Measurements from ENCODE around the gene MORF4L2.
A peak's percentile ranks its signal among the peaks of the same experiment; 100 is the strongest.

MORF4L2 gene, protein sequence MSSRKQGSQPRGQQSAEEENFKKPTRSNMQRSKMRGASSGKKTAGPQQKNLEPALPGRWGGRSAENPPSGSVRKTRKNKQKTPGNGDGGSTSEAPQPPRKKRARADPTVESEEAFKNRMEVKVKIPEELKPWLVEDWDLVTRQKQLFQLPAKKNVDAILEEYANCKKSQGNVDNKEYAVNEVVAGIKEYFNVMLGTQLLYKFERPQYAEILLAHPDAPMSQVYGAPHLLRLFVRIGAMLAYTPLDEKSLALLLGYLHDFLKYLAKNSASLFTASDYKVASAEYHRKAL

DNA sequence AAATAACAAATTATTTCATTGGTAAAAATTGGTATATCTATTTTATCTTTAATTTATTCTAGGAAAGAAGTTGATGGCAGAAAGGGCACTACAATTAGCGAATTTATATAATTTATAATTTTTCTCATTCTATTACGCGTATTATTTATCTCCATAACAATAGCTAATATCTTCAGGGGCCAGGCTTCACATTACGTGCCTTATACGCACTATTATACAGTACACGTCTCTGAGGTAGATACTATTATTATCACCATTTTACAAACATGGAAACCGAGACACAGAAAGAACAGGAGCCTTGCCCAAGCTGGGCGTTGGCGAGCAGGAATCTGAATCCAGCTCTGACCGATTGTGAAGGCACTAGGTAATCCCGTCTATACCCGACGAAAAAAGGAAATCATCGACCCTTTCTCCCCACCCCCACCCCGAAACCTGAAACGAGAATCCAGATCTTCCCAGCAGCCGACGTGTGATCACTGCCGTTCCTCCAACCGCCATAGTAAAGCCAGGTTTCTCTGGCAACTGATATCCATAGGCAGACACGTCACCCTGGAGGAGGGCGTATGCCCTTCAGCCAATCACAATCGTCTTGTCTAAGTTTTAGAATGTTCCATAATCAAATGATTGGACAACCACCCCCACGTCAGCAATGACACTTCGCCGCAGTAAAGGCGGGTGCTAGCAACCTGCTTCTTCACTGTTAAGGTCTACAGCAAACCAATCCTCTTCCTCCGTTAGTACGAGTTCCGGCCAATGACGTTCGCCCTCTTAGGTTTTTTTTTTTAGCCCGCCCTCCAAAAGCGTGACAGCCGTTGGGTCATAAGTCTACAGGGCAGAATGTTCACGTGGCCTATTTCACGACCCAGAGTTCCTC is at the start of gene MORF4L2:
TSS of gene MORF4L2 (minus strand) at position 501 of the 874 bp plus-strand sequence. CDS start 9,672 bp downstream, outside the sequence.
- peak; percentile 58 to 65 for DNase-seq (ENCODE audit: low read depth in 2 of 2)

DNA sequence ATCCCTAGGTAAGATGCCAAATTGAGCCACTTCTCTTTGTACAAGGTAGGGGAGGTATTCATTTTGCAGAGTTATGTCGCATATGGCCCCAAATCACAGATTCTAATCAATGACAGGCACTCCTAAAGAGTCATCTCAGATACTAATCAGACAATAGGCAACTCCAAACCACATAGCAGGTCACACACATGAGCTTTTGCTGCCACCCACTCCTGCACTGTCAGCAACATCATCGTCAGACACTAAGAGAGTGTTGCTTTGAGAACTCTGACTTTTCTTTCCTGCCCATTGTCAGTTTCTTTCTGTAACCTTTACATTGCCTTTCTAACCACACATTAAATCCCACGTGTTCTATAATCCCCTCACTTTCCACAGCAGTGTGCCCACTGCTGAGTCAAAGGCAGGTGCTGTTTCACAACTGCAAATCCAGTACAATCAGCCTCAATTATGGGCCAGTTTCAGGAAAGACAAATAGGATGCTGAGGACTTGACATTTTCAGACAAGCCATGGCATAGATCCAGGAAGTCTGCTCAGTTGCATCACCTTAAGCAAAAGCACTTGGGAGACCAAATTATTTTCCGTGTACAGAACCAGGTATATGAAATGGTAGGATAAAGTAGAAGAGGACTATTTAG is 47.7 kb upstream of the MORF4L2 start:
- no peak for DNase-seq (ENCODE audit: low read depth in 2 of 2)

DNA sequence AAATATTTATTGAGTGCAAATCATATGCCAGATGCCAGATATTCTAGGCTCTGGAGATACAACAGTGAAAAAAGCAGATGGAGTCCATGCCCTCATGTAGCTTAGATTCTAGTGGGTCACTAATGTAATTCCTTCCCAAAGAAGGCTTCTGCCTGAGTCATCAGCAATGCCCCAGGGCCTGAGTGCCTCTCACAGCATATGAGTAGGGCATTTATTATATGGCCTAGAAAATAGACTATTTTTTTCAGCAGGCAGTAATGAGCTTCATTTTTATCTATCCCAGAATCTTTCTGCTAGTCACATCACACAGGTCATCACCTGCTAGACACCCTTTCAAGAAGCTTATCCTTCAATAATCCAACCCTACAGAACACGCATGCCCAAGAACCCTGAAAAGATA is 46.5 kb upstream of the MORF4L2 start:
- DNase-seq (ENCODE audit: low read depth in 2 of 2), result no peak

DNA sequence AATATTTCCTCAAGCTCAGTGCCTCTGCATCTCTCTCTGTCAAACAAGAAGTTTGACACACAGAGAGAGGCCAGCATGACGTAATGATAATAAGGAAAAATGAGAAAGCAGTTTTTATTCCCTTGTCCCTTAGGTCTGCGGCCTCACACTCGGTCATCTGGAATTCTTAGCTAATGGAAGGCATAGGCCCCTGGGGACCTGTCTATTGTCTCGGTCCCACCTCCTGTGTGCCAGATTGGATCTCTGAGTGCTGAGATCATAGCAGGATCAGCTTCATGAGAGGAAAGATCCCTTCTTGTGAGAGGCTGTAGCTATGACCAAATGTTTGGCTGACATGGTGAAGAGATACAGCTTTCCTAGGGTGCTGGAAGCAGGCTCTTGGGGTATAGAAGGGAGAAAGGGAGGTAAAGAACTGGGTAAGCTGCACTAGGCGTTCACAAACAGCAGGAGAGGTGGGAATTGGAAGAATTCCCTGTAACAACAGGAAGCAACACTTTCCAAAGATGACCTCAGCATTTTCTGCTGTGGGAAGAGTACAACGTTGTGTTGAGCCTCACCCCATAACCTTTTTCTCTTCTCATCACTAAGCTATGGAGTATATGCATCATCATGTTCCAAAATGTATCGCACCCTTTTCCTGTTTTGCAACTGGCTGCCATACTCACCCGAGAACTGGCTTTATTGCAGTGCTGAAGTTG is 44.4 kb upstream of the MORF4L2 start:
- DNase-seq (ENCODE audit: low read depth in 2 of 2), result no peak

DNA sequence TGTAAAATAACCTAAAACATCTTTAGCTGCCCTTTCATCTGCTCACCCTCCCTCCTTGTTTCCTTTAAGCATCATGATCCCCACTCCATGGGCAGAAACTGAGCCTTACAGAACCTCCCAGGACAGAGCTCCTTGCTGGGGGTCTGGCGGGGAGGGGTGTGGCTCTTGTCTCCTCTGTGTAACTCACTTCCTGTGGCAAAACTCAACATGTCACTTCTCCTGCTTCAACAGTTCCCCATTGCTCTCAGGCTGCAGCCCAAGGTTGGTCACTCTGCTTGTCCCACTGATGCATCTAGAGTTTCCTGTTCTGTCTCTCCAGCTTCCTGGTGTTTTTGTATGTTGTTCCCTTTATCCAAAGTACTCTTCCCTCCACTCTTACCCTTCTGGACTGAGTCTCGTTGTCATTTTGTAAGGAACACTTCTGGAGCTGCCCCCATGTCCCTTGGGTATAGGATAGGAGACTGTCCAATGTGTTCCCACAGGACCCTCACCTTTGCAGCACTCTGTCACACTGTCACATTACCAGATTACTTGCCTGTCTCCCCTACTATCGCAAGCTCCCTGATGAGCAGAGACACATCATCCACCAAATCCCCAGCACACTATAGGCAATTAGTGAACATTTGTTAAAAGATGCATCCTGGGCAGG is 43.8 kb upstream of the MORF4L2 start:
- no peak for DNase-seq (ENCODE audit: low read depth in 2 of 2)

DNA sequence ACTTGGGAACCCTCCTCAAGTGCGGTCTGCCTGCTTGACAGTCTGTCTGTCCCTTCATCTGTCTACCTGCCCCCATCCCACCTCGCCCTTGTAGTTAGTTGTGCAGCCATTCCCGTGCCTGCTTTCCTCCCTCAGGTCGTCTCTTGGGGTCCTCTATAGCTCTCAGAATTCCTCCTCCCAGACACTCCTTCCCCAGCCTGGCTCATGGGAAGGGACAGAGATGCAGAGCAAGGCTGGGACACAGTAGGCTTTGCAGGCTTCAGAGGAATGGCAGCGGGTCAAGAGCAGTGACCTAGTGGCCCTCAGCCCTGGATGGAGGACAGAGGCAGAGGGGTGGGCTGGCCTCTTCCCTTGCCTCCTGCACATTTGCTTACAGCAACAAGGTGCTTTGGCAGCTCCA is 42.5 kb upstream of the MORF4L2 start:
- no peak for DNase-seq (ENCODE audit: low read depth in 2 of 2)

DNA sequence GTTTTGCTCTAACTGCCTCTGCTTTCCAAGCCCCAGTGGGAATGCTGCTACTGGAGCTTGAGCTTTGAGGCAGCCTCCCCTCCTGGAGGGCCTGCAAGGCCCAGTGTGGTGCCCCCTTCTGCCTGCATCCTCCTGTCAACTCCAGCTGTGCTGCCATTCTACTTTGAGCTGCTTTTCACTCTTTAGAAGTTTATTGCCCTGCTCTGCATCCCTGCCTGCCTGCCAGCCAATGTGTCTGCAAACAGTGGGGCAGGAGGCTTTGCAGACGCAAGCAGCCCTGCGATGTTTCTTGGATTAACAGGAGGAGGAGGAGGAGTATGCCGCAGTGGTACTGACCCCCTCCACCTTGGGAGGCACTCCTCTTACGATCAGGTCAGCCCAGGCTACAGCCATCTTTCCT is 40.6 kb upstream of the MORF4L2 start:
- no peak for DNase-seq (ENCODE audit: low read depth in 2 of 2)

DNA sequence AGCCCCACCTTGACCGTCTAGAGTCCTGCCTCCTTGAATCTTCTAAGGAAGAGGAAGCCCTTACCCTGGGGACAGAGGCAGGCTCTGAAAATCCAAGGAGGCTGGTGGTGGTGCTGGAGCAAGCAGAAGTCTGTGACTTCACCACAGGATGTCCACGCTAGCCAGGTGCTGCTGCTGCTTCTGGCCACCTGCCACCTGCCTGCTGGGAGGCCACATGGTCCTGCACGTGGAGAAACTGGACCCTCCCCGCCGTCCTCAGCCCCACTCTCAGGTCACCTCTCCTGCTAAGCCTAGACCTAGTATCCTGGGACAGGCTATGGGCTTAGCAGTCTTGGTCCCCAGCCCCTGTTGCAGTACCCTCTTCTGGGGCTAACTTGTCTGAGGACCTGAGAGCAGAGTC is 40.0 kb upstream of the MORF4L2 start:
- DNase-seq (ENCODE audit: low read depth in 2 of 2), result no peak

DNA sequence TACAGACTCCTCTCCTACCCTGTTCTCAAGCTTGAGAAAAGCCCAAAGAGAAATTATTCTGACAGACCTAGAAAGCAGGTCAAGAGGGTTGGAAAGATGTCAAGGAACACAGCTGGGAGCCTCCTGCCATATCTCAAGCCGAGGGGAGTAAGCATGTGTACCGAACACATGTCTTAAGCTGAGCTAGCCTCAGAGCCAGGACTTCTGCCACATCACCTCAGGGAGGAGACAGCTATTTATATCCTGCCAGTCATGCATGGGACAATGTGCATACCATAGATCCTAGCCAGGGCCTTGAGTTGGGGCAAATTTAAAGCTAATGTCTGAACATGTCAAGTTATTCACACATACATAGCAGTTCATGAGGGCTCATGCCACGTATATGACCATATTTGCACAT is 36.0 kb upstream of the MORF4L2 start:
- no peak for DNase-seq (ENCODE audit: low read depth in 2 of 2)

DNA sequence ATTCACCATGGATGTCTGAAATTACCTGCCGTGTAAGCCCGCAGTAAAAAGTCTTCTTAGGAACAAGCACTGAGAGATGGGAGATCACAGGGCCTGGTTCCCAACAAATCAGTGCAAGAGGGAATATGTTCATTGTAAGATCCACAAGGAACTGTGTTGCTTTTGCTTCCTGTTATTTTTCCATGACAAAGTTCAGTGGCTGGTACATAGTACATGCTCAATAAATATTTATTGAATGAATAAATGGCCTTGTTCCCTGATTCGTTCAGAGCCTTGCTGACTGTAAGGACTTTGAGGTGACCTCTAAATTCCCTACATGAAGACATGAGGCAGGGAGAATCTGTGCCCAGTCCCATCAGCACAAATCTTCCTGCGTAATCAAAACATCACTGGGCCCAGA is 31.6 kb upstream of the MORF4L2 start:
- DNase-seq (ENCODE audit: low read depth in 2 of 2), result no peak

DNA sequence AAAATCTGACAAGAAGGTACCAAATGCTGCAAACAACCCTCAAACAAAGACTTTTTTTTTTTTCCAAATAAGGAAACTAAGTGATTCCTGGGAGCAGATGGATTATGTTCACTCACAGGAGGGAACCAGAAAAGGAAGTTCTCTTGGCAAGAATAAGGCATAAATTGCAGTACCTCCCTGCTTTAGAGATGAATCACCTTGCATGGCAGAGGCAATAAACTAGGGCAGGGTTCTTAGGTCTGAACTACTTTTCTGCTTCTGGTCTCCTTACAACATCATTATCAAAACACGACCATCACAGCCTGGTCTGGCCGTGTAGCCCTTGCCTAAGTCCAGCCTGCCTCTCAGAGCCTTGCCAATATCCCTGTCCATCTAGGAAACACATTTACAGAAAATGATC is 30.5 kb upstream of the MORF4L2 start:
- DNase-seq (ENCODE audit: low read depth in 2 of 2), result no peak

DNA sequence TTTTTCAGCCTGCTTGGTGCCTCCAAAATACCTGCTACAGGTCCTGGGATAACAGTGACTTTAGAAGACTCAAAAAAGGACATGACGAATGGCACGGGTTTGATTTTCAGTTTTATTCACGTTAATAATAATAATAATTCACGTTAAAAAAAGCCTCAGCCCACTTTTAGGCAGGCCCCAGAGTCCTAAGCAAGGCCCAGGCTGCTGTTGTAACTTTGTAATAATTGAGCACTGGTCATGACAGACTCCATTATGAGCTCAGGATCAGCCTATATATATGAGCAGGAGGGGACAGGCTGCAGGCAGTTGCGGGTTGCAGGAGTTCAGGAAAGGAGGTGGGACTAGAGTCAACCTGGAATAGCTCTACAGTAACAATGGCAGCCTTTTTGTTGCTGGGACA is 24.1 kb upstream of the MORF4L2 start, which contains the start of gene TMEM31:
TSS of gene TMEM31 (plus strand) at position 301 of the 400 bp plus-strand sequence. CDS start 1,350 bp downstream, outside the sequence.
- no peak for DNase-seq (ENCODE audit: low read depth in 2 of 2)

DNA sequence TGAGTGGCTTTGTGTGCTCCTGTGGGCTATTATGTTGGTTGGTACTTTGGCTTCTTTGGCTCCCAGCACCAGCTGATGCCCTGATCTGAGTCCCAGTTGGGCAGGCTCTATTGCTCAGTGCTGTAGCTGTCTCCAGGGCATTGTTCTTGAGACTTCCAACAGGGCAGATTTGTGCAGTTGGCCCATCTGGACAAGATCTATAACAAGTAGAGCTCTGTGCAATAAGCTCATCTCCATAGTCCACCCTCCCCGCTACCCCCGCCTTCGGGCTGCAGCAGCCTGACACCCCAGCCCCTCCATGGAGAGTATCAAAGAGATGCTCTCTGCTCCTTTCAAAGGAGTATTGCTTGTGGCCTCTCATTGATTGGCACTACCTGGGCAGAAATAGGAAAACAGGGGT is 18.4 kb upstream of the MORF4L2 start:
- DNase-seq (ENCODE audit: low read depth in 2 of 2), result no peak

DNA sequence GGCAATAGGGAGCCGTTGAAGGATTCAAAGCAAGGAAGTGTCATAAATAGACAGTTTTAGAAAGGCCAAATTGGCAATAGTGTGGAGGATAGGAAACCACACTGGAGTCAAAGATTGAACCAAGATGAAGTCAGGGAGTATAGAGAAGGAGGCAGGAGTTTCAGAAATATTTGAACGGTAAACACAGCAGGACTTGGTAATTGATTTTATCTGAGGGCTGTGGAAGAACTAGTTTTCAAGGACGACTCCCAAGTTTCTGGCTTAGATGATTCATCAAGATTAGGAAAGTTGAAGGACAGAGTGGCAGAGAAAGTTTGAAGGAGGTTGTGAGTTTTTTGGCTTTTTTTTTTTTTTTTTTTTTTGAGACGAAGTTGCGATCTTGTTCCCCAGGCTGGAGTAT is 12.7 kb upstream of the MORF4L2 start:
- no peak for DNase-seq (ENCODE audit: low read depth in 2 of 2)

DNA sequence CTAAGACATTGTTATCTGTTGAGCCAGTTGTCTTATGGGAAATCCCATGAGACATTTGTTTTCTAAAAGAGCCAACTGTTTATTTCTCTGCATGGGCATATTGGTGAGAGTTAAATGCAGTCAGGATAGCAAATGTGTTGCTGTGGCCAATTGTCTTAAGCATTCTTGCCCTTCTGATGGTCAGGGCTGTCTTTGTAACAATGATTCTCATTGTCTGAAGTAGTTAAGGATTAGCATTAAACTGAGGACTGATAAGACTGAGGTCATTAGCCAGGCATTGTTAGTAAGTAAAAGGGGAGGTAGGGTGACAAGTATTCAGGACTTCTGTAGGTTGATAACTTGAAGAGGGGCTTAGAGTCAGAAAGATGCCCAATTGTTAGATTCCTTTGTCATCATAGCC is 11.2 kb upstream of the MORF4L2 start:
- DNase-seq (ENCODE audit: low read depth in 2 of 2), result no peak

DNA sequence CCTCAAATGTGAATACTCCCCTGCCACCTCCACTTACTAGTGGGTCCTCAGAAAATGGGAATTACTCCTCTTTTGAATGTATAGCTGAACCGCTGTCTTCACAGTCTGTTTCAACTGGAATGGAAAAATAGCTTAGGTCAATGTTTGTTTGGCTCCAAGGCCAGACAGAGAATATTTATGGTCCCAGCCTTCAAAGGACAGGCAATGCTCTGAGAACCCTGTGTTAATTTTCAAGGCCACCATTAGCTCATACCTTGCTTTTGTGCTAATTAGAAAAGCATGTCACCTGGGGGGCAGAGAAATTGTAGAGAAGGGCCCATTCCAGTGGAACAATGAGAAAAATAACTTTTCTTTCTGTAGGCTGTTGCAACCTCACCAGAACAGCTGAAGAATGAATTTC is 4.6 kb upstream of the MORF4L2 start:
- no peak for DNase-seq (ENCODE audit: low read depth in 2 of 2)

DNA sequence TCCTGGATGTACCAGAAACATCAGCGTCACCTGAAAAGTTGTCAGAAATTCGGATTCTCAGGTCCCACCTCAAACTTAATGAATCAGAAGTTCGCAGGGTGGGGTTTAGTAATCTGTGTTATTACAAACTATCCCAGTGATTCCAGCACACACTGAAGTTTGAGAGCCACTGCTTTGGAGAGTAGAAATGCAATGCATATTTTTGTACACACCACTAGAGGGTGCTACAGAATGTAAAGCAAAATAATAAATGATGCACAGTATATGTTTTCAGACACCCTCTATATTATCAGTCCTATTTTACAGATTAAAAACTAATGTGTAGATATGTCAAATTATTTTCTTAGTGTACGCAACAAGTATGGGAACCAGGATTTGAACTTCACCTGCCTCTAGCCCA is 2.4 kb upstream of the MORF4L2 start:
- DNase-seq (ENCODE audit: low read depth in 2 of 2), result no peak

DNA sequence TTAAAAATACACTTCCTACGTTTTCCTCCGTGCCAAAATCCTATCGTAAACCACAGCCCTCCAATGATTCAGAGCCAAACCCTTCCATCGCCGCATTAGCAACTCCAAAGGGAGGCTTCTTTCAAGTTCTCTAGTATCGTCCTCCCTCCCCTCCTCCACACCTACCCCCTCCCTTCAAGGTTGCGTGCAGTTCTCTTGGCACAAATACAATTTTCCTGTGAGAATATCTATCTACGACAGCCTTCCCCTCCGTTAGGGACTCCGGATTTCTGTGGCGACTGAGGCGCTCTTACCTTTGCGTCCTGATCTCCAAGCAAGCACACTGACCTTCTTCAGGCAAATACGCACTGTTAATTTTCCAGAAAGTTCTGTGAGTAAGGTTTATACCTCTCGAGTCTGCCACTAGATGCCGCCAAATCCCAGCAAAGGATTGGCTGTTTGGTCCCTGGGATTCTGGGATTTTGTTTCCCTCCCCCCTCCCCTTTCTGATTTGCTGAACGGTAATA is 1.2 kb upstream of the MORF4L2 start:
- DNase-seq (ENCODE audit: low read depth in 2 of 2), result peak; percentile 13 to 19

DNA sequence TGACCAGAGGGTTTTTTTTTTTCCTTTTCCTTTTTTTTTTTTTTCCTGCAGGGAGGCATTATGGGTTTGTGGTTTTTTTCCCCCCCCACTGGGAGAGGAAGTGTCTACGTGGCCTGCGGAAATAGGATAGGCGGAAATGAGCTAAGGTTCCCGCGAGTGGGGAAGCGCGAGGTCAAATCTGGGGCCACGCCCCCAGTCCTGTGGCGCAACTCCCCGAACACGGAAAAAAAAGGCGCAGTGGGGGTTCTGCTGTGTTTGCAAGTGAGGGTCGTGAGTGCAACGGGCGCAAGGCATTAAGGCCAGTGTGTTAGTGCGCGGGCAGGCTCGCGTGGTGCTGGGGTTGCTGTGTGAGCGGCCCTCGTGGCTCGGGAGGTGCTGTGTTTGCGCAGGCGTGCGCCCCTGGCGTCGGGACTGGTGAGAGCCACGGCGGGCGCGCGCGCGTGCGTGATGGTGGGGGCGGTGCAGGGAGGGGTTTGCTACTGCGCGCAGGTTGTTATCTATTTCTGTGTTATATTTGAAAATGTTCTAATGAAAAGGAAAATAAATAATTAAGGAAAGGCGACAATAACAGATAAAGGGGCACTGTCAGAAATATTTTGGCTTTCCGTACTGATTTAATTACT is 685 bp upstream of the MORF4L2 start:
- peak; percentile 77 to 78 for DNase-seq (ENCODE audit: low read depth in 2 of 2)

DNA sequence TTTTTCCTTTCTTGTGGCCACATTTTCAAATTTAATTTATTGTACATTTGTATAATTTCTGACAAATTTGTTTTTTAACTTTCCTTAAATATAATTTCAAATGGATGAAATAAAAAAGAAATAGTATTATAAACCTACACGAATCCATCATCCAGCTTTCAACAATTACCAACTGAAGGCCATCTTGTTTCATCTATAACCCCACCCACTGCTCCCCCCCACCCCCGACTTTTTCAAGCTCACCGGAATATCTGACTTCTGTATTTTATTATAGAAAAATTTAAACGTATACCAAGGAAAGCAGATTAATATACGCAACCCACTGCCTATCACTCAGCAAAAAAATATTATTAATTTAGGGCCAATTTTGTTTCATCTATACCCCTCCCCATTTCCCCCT is 1.1 kb downstream of the MORF4L2 start:
- DNase-seq (ENCODE audit: low read depth in 2 of 2), result no peak

DNA sequence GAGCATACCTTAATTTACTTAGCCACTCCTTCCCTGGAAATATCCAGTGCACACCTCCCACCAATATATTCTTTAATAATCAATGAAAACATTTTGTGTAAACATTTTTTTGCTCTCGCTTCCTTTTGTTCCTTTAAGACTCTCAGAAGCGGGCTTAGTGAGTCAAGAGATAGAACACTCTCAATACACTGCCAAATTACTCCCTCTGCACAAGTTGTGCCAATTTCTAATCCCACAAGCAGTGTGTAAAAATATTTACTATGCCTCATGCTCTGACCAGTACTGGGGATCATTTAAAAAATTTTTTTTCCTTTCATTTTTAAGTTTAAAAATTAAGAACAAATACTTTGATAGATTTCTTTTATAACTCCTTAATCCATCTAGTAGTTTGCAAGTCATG is 5.1 kb downstream of the MORF4L2 start:
- no peak for DNase-seq (ENCODE audit: low read depth in 2 of 2)

Measured in stimulated activated CD4-positive, alpha-beta T cell treated with anti-CD3 and anti-CD28 coated beads, Interleukin-1b, Interleukin-23, amount 100 ng/mL, for 4 hours (primary cell).